HUDEP-2 (cell line): ENCODE data around the gene EFHC1.
A peak's percentile ranks its signal among the peaks of the same experiment; 100 is the strongest.

ENCODE experiments used
- DNase-seq, 76 experiments: peaks; one replicate each; lab custom pipeline; 2025; ENCODE audit not compliant: unreplicated experiment in 76 of 76; lab: John Stamatoyannopoulos, UW

EFHC1 gene

DNA sequence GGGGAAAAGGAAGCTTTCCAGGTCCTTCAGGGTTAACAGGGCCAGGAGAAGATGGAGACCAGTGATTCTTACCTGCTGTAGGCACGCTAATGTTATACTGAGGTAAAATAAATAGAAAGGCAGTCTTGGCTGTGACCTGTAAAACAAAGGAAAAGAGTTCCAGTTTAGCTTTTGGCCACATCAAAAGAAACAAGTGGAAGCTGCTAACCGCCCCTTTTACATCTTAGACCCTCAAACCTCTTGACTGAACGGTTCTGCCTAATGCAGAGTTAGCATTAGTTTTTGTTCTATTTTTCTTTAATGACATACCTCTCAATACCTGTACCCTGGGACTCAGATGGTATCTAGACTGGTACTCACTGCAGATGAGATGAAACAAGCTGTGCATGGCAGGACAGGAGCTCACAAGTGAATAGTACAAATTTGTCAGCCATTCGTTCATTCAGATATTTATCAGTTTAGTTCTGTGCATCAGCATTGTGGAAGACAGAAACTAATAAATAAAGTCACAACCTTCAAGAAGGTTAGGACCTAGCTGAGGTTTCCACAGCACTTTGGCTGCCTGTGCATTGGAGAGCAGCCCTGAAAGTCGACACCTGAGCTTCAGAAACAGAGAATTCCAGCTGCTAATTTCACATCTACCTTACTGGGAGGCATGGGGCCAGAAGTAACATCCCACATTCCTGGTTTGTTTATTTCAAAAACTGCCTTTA lies 115.7 kb downstream of the EFHC1 start:
- DNase-seq = no peak

DNA sequence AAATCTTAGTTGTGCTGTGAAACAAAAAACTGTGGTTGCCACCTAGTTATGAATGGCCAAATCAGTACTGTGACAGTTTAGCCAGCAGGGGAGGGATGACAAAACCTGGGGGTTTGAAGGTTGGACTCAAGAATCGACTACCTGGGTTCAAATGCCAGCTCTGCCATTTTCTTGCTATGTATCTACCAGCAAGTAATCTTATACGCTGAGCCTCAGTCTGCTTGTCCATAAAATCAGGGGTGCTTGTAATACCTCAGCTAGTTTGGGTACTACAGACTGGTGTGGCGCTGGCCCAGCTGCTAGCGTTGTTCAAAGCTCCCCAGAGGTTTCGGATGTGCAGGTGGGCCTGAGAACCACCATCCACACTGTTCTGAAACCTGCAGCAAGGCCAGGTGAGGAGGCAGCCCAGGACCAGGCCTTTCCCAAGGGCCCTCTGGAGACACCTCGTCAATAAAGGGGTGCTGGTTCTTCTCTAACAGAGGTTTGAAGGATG lies 116.3 kb downstream of the EFHC1 start:
- DNase-seq = no peak

DNA sequence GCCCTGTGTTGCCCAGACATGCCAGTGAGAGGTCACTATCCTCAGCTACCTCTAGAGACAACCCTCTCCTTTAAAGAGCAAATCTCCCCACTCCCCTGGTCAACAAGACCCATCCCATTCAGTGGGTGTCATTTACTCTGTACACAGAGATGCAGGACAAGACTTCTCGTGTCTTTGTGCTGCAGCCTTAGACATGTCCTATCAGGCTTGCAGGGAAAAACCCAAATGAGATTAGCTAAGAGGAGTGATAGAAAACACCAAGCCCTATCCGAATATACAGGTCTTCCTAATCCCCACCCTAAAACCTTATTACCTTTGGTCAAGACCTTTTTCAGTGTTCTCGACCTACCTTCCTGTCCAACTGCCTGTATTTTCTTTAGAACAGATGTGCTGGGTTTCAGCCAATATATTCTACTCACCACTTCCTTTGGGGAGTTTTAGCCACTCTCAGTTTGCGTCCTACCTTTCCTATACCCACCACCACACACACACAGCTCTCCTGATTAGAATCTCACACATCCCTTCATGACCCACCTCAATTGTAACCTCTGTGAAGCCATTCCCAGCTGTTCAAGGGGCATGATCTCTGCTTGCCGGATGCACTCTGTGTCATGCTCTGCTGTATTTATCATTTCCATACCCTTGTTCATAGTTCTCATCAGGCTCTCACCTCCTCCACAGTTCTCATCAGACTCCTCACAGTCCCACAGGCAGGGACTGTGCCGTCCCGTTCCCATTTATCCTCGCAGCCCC lies 117.0 kb downstream of the EFHC1 start:
- no peak for DNase-seq

DNA sequence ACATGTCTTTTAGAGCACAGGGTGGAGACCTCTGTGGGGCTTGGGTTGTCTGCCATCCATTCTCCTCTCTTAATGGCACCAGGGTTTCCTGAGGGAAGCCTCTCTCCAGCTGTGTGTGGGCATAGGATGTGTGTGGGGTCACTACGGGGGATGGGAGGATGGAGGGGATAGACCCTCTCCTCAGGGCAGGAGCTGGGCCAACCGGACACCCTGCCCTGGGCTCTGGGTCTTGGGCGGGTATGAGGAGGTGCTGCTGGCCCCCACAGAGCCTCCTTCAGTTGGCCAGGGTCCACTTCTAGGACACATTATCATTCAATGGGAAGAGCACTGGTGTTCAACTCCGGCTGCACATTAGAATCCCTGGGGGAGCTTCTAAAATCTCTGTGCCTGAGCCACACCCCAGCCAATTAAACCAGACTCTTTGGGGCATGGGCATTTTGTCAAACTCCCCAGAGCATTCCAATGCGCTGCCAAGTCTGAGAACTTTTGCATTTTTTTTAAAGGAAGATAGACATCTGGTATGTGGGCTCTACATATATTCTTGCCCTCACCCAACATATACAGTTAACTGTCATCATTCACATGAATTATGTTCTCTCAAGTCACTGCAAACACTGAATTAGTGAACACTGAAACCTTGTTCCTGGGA lies 118.2 kb downstream of the EFHC1 start:
- DNase-seq = no peak

DNA sequence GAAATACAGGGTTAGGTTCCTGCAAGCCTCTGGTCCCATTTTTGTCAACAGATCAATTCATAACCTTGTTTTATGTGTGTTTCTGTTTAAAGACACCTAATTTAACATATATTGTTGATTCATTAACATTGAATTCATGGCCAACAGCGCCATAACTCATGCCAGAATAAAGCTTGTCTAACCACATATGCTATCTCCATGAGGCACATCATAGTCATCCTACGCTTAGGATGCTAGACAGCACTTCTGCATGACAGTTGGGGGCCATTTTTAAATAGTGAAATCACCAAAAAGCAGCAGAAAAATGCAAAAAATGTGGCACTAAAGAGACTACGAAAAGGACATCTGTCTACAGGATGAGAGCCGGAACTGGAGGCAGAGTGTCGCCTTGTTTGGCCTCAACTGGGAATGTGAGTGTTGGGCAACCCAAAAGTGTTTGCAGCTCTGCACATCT lies 118.8 kb downstream of the EFHC1 start:
- DNase-seq = no peak

DNA sequence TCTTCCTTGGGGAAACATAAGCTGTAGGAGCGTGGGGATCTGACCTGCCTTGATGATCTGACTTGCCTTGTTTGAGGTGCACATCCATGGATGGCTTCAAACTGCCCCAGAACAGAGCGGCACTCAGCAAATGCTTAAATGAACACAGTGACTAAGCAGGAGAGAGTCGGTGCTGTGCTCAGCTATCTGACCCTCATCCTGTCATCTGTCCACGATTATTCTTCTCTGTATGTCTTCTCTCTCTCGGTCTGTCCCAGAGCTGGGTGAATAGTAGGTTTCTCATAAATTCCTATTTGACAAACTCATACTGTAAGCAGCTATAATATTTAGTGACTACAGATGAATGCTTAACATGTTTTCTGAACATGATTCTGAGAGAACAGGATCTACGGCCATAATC lies 119.5 kb downstream of the EFHC1 start:
- no peak for DNase-seq

DNA sequence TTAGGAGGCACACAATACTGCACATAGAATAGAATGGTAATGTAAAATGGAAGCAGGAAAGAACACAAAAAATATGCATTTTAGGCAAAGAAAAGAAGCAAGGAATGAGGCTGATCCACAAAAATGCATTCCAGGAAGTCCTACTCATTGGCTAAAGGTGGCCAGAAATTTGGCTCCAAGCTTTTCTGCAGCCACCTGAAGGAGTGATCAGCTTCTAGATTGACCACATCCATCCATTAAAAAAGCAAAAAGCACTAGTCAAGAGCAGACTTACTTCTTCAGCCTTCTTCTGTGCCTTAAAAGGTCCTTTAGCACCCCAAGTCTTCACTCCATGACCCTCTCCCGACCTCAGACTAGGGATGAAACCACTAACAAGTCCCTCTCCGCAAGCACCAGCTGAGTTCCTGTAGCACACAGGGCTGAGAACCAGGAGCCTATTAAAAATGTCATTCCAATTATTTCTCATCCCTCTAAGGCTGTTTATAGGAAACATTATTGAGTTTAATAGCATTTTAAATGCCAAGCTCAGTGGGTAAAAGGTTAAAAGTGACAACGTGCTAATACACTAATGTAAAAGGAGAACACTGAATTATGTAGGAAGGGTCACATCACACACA lies 120.3 kb downstream of the EFHC1 start:
- DNase-seq = no peak

DNA sequence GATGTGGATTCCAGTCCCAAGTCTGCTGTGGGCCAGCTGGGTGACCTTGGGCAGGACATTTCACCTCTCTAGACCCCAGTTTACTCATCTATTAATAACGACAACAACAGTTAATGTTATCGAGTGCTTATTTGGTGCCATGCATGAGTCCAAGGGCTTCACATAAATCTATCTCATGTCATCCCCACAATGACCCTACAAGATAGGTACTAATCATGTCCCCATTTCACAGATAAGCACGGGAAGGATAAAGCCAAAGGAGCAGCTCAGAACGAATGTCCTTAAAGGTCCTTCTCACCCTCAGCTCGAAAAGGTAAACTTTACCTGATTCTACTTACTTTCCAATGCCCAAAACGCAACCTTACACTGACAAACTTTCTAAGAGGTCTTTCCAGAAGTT lies 121.0 kb downstream of the EFHC1 start:
- DNase-seq = no peak

DNA sequence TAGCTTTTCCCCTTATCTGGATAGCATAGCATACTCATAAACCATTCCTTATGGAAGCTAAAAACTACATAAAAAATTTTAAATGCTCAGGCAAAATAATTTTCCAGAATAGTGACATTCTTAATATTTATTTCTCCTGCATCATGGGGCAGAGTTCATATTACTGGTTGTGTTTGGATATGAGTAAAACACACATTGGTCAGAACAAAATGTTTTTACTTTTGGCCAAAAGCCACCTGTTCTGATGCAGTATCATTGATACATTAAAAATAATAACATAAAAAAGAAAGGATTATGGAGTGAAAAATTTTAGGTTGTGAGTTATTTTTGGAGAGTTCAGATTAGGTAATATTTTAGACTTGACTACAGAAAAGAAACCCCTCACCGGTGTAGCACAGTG lies 123.1 kb downstream of the EFHC1 start:
- no peak for DNase-seq

DNA sequence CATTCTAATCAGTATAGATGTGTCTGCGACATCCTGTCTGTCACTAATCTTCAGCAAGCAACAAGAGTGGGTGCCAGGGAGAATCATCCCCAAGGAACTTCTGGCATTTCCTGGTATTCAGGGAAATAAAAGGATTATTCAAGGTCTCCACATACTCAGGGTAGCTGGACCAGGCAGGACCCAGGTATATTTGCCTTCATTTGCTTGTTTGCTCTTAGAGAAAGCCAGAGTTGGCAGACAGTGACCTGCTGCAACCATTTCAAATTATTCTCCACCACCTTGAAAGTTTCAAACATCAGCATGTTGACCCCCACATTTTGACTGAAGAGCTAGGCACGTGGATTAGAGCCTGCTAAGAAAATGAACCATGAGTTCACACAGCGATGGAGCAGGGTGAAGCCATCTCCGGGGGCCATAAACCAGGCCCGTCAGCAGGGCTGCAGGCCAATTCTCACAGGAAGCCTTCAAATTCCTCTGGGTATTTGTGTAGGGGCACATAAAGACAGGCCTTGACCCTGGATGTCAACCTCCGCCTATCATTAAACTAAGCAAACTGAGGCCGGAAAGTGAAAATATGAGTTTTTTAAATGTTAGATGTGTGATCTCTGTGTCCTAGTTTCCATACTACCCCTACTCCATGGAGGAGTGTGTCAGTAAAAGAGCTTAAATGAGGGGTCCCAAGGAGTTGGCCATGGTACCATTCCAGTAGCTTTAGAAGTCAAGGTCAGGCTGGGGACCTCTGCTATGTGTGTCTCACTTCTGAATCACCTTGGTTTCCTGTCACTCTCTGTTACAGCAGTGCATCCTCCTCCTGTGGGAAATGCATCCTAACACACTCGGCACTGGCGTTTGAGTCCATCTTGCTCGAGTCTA lies 123.8 kb downstream of the EFHC1 start:
- no peak for DNase-seq

DNA sequence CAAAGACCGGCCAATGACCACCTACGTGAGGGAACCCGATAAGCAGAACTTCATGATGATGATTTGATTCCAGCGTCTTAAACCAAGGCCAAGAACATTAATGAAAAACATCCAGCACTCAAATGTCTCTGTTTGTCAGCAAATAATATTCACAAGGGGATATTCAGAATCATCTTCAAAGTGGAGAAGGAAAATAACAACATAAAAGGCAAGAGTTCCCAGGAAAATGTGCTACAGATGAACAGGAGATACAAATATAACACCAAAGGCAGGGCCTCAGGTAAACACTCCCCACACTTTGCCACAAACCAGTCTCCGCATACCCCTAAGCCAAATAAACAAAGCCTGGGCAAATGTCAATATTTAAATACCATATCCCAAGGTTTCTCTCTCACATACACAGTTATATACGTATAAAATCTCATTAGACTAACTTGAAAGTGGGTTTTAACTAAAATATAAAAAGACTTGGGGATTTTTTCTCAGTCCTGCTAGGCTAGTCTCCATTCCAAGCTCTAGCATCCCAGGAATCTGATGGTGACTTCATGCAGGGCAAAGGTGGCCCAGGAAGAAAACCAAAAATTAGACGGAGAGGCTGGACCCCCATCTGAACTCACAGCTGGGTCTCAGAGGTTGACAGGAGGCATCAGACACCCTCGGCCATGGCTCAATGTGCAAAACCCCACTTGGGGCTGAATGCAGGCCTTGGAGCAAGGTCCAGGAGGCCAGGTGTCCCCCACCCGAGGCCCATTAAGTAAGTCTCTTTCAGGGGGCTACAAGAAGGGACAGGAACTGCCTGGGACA lies 124.7 kb downstream of the EFHC1 start:
- DNase-seq = no peak

DNA sequence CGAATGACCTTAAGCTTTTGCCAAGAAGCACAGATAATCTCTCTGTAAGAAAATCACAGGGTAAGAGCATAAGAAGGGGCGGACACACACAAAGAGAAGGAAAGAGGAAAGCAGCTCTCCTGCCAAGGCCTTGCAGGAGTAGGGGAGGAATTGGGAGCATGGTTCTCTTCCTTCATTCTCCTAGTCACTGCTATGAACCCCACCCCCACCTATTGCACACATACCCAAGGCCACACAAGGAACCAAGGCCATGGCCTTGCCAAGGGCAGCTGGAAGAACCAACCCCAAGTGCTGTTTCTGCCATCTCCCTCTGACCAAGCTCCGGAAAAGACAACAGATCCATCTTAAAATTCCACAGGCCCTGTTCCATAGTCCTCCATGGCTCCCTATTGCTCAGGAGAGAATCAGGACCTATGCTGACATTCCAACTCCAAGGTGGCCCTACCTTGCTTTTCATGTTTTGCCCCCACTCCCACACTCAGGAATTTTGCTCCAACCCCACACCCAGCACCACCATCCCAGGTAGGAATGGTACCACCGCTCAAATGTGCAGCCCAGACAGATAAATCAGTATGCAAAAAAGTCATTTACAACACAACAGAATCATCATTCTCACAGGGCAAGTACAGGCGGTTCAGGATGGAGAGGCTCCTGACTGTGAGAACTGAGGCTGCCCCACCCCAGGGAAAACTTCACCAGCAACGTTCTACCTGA lies 125.4 kb downstream of the EFHC1 start:
- no peak for DNase-seq

DNA sequence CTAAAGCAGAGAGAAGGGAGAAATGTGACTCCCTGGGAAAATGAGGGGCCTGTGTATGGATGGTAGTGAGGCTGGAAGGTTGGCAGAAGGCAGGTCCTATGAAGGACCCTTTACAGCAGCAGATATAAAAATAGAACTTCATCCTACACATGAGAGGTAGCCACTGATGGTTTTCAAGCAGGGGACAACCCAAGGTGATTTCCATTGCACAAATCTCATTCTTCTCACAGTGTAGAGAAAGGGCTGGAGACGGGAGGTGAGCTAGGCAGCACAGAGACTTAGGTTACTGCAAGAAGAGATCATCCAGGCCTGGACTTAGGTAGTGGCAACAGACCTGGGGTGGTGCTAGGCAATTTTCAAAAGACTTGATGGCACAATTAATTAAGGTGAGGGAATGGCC lies 126.0 kb downstream of the EFHC1 start:
- no peak for DNase-seq

DNA sequence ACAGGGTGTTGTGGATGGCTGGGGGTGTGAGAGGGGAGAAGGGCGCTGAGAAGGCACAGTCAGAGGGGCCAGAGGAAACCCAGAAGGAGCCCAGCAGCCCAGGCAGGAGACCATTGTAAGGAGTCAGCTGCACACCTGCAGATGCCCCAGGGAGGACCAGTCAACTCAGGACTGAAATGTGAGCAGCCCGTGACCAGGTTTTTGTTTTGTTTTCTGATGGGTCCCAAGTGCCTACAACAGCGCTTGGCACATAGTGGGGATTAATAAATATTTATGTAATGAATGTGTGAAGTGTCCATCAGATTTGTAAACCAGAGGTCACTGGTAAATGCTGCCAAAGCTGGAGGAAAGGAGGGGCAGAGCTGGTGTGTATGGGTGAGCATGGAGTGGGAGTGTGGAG lies 126.5 kb downstream of the EFHC1 start:
- no peak for DNase-seq

DNA sequence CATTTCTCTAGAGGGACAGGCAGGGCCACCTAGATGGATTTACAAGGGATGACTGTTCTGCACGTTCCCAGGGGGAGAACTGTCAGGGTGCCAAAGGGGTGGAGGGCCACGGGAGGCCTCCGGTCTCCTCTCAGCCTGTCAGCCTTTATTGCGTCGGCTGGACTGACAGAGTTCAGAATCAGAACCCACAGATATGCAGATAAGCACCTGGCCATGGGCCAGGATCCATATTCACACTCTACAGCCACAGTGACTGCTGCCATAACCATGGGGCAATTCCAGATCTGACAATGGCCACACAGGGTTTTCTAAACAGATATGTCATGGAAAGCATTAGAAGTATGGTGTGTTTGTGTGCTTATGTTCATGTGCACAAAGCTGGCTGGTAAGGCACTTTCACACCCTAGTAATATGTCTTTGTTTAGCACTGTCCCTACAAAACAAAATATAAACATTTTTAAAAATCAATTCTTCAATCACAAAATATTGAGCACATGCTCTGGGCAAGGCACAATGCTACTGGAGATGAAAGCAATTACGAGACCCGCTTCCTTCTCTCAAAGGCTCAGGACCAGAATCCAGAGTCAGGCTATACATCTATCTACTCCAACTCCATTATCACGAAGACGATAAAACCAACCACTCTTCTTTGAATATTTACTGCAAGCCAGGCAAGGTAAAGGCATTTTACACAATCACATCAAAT lies 127.7 kb downstream of the EFHC1 start:
- DNase-seq = peak in 39 of 76 experiments; percentile 15 to 58 (median 29)

DNA sequence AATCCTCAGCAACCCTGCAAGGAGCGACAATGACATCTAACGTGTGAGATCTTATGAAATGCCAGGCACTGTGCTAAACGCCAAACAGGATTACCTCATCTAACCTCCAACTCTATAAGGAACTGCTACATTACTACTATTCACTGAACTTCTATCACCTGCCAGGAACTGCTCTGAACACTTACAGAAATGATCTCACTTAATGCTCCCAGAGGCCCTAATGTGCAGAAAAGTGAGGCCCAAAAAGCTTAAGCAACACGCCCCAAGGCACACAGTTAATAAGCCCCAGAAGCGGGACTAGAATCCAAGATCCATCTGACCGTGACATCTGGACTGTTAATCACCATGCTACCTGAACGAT lies 128.2 kb downstream of the EFHC1 start:
- DNase-seq = no peak

DNA sequence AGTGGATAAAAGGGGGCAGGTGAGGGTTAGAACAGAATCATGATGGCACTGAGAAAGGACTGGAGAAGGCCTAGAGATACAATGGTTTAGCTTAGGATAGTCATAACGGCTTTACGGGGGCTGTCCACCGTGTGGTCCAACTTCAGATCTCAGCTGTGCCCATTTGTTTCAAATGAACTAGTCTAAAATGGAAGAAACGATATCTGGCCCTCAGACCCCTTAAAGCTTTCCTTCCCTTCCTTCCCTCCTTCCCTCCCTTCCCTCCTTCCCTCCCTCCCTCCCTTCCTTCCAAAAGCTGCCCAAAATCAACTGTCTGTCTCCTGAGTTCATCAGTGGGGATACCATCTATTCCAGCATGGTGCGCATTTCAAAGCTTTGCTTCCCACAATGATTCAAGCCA lies 128.9 kb downstream of the EFHC1 start:
- DNase-seq = no peak

DNA sequence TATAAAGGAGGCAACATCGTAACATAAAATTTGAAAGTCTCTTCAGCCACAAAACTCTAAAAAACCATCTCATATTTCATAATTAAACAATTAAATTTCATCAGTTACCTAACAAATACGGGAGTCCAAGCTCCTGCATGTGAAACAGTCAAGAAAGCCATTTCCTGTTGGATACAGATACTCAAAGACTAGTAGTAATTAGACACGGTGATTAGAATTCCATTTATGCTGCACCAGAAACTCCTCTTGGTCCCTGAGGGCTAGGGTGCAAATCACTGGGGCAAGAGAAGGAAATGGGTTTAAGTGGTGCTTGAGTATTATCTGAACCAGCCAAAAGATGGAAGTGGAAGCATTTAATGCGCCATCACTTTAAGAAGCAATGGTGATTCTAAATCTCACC lies 129.3 kb downstream of the EFHC1 start:
- DNase-seq = no peak
